Esophagus muscularis mucosa (tissue), 4 donors: ENCODE data around the gene TSN. TPM values are rescaled to one million over a fixed set of nuclear protein-coding genes. Genes with fewer than 3 reads are reported as not detected.
"Not testable (repeated sequence)": the region's sequence is repeated elsewhere in the genome, so short reads cannot be mapped to it uniquely, and the experiment has no call there.

Experiments
- DNase-seq: peaks from one replicate; pipeline ENCODE4 v3.0.0-alpha.2; 2017; ENCODE audit errors: extremely low spot score
- H3K27ac ChIP-seq, 4 donors: fragments of 200-600 bp; sonication (generic); replicated peaks in 1 of 4; 1 replicate in 3 of 4; 2 replicates in 1 of 4; pipeline ENCODE4 v1.5.1; 2016 to 2019; ENCODE audit warnings: mild to moderate bottlenecking in 1 of 4
- H3K27me3 ChIP-seq, 4 donors: fragments of 200-600 bp; sonication (generic); one replicate each; pipeline versions ENCODE4 v1.5.1 to v1.6.0; 2016 to 2019
- H3K36me3 ChIP-seq, 4 donors: fragments of 200-600 bp; sonication (generic); one replicate each; pipeline ENCODE4 v1.5.1; 2016 to 2019
- H3K4me1 ChIP-seq, 4 donors: fragments of 200-600 bp; sonication (generic); one replicate each; pipeline ENCODE4 v1.5.1; 2016 to 2019
- H3K4me3 ChIP-seq, 4 donors: fragments of 200-600 bp; sonication (generic); 1 replicate in 2 of 4; 2 replicates in 2 of 4; pipeline ENCODE4 v1.5.1; 2016 to 2019; ENCODE audit warnings: mild to moderate bottlenecking in 4 of 4, moderate library complexity in 1 of 4
- H3K9me3 ChIP-seq, 4 donors: fragments of 200-600 bp; sonication (generic); 1 replicate in 3 of 4; 2 replicates in 1 of 4; pipeline ENCODE4 v1.5.1; 2016 to 2019
- EP300 ChIP-seq: sonication (generic); formaldehyde crosslinking; IDR thresholded peaks from one replicate; pipeline ENCODE4 v1.6.1; 2017; ENCODE audit warnings: antibody characterized with exemption
- POLR2A ChIP-seq: fragments of 450-650 bp; IDR thresholded peaks from one replicate; pipeline ENCODE4 v1.6.1; 2017; ENCODE audit warnings: antibody characterized with exemption, moderate library complexity, mild to moderate bottlenecking, low read depth
- POLR2AphosphoS5 ChIP-seq, 2 donors: sonication (generic); formaldehyde crosslinking; IDR thresholded peaks; one replicate each; pipeline ENCODE4 v1.6.1; 2017; ENCODE audit warnings: antibody characterized with exemption in 2 of 2
- WGBS: methylation state at CpG from one replicate; pipeline ENCODE4 v1.1.5; 2018; 5-methylcytosine and 5-hydroxymethylcytosine counted together
- intact Hi-C: fragments of 100-400 bp; cut with DNase I; formaldehyde crosslinking; loops from one replicate; pipeline ENCODE4 v1.15.1; 2023
- total RNA-seq, 4 donors: library from RNA; depleted of rRNA; stranded (reverse); fragments of >200 nt; gene quantifications; one replicate each; pipeline versions ENCODE4 v1.1.0 to v1.2.1, GENCODE V29; 2016
- TF ChIP-seq, protein P1 (sequence below), 3 experiments: fragments of 200-600 bp in 2 of 3; fragments of 450-650 bp in 1 of 3; sonication (generic) in 2 of 3; IDR thresholded peaks; one replicate each; pipeline ENCODE4 v1.5.1; 2017 to 2019; ENCODE audit warnings: antibody characterized with exemption in 3 of 3, mild to moderate bottlenecking in 2 of 3, moderate library complexity in 1 of 3

Gene TSN
- total RNA-seq, 4 donors from 2014 or later: 24.5 to 33.6 (median 26.3) TPM

DNA sequence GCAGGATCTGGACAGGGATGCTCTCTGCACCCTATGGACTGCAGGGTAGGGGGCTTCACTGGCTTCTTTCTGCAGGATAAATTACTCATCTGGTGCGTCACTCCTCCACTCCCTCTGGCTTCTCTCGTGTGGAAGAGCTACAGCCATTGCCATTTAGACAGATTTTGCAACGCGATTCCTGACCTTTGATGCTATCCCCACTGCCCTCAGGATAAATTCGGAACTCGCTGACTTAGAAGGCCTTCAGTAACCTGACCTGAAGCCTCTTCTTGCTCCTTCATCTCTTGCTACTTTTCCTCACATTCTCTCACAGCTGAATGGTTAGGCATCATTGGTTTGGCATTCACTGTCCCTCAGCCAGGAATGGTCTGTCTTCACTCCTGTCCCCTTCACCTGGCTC is 24.1 kb upstream of the TSN start:
- intact Hi-C loops: loop anchor here (5.0 kb wide), 1 partner anchor 199 kb away; the partner anchor contains the start of gene RNU4ATAC
- no peak for DNase-seq
- H3K4me1 ChIP-seq: peaks cover 9 to 19% (median 12%) of the 10 kb centered on the region in 4 donors
- H3K9me3 ChIP-seq: no peaks in the 10 kb centered on the region
- TF ChIP-seq POLR2A: no peak
- TF ChIP-seq, protein P1, sequence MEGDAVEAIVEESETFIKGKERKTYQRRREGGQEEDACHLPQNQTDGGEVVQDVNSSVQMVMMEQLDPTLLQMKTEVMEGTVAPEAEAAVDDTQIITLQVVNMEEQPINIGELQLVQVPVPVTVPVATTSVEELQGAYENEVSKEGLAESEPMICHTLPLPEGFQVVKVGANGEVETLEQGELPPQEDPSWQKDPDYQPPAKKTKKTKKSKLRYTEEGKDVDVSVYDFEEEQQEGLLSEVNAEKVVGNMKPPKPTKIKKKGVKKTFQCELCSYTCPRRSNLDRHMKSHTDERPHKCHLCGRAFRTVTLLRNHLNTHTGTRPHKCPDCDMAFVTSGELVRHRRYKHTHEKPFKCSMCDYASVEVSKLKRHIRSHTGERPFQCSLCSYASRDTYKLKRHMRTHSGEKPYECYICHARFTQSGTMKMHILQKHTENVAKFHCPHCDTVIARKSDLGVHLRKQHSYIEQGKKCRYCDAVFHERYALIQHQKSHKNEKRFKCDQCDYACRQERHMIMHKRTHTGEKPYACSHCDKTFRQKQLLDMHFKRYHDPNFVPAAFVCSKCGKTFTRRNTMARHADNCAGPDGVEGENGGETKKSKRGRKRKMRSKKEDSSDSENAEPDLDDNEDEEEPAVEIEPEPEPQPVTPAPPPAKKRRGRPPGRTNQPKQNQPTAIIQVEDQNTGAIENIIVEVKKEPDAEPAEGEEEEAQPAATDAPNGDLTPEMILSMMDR (IDR thresholded peaks at IDR 0.05): no peak
- no peak for TF ChIP-seq EP300
- no peak for TF ChIP-seq POLR2AphosphoS5 (IDR thresholded peaks at IDR 0.05)
- 87% methylated on average over 6 of the region's 6 CpGs for WGBS
- H3K27ac ChIP-seq: no peak overlapping the region
- H3K4me3 ChIP-seq: no peak overlapping the region
- no peaks in the 10 kb centered on the region for H3K27me3 ChIP-seq
- peaks cover 33 to 89% (median 81%) of the 10 kb centered on the region in 4 donors for H3K36me3 ChIP-seq

DNA sequence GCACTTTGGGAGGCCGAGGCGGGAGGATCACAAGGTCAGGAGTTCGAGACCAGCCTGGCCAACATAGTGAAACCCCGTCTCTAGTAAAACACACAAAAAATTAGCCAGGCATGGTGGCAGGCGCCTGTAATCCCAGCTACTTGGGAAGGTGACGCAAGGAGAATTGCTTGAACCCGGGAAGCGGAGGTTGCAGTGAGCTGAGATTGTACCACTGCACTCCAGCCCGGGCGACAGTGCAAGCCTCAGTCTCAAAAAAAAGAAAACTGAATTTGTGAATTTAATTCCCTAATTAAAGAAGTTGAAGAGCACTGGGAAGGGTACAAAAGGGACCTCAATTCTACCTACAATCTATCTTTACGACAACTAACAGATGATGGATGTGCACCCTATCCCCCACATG is 20.9 kb upstream of the TSN start:
- peaks cover 25 to 57% (median 53%) of the 10 kb centered on the region in 4 donors for H3K36me3 ChIP-seq
- intact Hi-C loops: loop anchor here (5.0 kb wide), 1 partner anchor 202 kb away; the partner anchor contains the start of gene RNU4ATAC
- WGBS: 93% methylated on average over 11 of the region's 11 CpGs

DNA sequence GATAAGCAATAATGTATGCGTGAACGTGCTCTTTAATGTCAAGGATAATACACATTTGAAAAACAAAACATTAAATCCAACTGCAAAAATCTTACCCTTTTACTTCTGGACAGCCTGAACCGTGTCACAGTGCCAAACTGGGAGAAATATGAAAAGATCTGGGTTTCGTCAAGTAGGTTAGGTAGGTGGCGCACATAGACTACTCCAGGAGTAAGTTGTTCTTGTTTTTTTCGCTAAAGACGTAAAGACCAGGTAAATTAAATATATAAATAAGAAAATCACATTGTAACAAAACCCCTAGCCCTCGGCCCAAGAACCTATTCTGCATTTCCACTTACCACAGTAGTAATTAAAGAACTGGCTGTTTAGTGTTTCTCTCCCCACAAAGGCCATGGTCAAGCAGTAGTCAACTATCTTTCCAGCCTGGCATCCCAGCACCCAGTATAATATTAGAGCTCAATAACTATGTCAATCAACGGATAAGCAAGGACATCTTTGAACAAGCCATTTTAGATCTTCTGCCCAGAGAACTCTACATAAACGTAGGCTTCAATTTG is 19.9 kb upstream of the TSN start:
- Histone ChIP-seq H3K27me3 (no peaks in the 10 kb centered on the region), H3K36me3 (peaks cover 15 to 47% (median 43%) of the 10 kb centered on the region in 4 donors), H3K4me3 (peak overlapping the region; percentile 60 to 93 (median 89)), H3K4me1 (peaks cover 13 to 27% (median 18%) of the 10 kb centered on the region in 4 donors), H3K9me3 (no peaks in the 10 kb centered on the region), H3K27ac (peak overlapping the region; percentile 78 to 85 (median 83))
- DNase-seq: no peak
- 27% methylated on average over 10 of the region's 10 CpGs for WGBS
- TF ChIP-seq, protein P1 (IDR thresholded peaks at IDR 0.05): no peak
- TF ChIP-seq POLR2A (no peak), POLR2AphosphoS5 (IDR thresholded peaks at IDR 0.05) (no peak), EP300 (no peak)
- intact Hi-C loops: no loop called here

More for the DNA sequence above, 20.9 kb upstream of the TSN start:
- H3K4me3 ChIP-seq, DNase-seq, H3K9me3 ChIP-seq, H3K27me3 ChIP-seq, H3K27ac ChIP-seq: not testable (repeated sequence)
- peaks cover 13 to 27% (median 18%) of the 10 kb centered on the region in 4 donors for H3K4me1 ChIP-seq

DNA sequence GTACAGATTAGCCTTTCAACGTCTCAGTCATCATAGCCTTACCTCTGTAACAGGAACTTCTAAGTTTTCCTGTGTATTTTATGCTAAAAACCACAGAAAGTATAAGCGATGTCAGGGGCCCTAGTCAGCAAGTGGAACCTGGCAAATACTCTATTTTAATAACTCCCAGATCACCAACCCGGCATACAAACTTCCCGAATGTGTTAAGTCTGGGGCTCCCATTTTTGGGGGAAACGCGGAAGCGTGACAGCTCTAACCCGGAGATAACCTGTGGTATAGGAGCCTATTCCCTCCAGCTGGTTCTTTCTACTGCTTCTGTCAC is 19.4 kb upstream of the TSN start:
- 0% methylated on average over 8 of the region's 8 CpGs for WGBS
- no peak for DNase-seq
- intact Hi-C loops: no loop called here
- Histone ChIP-seq H3K4me3 (peak overlapping the region; percentile 60 to 93 (median 89)), H3K9me3 (no peaks in the 10 kb centered on the region), H3K27ac (peak overlapping the region; percentile 78 to 85 (median 83)), H3K4me1 (peaks cover 13 to 27% (median 18%) of the 10 kb centered on the region in 4 donors), H3K36me3 (peaks cover 11 to 42% (median 38%) of the 10 kb centered on the region in 4 donors), H3K27me3 (no peaks in the 10 kb centered on the region)
- TF ChIP-seq EP300 (no peak), POLR2AphosphoS5 (IDR thresholded peaks at IDR 0.05) (no peak), POLR2A (no peak)
- TF ChIP-seq, protein P1 (IDR thresholded peaks at IDR 0.05): no peak

DNA sequence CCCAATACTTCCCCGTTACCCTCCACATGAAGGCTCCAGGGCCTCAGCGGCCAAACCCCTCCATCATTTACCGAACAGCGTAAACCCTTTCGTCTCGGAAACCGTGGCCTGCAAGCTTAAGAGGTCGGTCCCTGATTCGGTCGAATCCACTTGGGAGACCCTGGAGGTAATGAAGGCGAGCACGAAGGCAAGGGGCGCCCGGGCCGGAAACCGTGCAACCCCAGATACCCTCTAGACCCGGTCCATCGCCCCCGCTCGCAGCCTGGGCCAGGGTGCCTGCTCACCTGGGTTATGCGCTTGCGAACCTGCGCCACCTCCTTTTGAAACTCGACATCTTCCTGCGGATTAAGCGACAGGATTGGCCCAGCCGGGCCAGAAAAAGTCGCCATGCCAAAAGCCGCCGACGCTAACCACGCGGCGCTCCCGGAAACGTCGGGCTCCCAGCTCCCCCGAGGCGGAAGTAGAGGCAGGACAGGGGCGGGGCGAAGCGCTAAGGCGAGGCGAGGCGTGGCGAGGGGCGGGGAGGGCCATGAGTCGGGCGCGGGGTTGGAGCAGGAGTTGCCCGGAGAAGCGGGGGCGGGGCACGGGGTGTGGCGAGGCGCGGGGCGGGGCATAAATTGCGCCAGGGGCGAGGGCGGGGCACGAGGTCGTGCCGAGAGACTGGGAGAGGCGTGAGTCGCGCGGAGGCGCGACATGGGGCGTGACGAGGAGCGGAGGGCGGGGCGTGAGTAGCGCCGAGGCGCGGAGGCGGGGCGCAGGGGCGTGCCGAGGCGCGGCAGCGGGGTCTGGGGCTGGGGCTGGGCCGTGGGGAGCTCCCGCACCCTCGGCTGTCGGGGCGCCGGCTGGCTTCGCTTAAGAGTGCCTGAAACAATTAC is 18.8 kb upstream of the TSN start, which contains the start of gene NIFK:
NIFK (minus strand) TSS at position 414 of the 875 bp plus-strand sequence; CDS start at position 389, 25 bp downstream.
- intact Hi-C loops: no loop called here
- whole genome bisulfite sequencing: 4% methylated on average over 17 of the region's 93 CpGs
- peak; percentile 100 for DNase-seq
- TF ChIP-seq EP300 (no peak), POLR2A (no peak), POLR2AphosphoS5 (IDR thresholded peaks at IDR 0.05) (peak; percentile 79 to 85)
- TF ChIP-seq, protein P1 (IDR thresholded peaks at IDR 0.05): peak in 1 of 3 experiments; percentile 20
- peaks cover 10 to 36% (median 32%) of the 10 kb centered on the region in 4 donors for H3K36me3 ChIP-seq
- peak within 1 kb of the TSS; percentile 78 to 85 (median 83) for H3K27ac ChIP-seq
- no peaks in the 10 kb centered on the region for H3K9me3 ChIP-seq
- H3K4me1 ChIP-seq: peaks cover 13 to 27% (median 18%) of the 10 kb centered on the region in 4 donors
- H3K27me3 ChIP-seq: no peaks in the 10 kb centered on the region
- peak within 1 kb of the TSS; percentile 60 to 93 (median 89) for H3K4me3 ChIP-seq
